HepG2 (cell line): ENCODE measurements around the gene CHST14. TPM values are rescaled to one million over a fixed set of nuclear protein-coding genes. Genes with fewer than 3 reads are reported as not detected.
A peak's percentile ranks its signal among the peaks of the same experiment; 100 is the strongest.

Source experiments
- MED8 ChIP-seq: sonication (generic); formaldehyde crosslinking; IDR thresholded peaks from 2 replicates; pipeline ENCODE4 v1.8.1; 2023; ENCODE audit warnings: mild to moderate bottlenecking, missing genetic modification reagents; ENCODE audit not compliant: insufficient replicate concordance
- PHB2 ChIP-seq: fragments of 450-650 bp; IDR thresholded peaks from 2 replicates; pipeline ENCODE4 v1.6.1; 2018; ENCODE audit not compliant: partially characterized antibody
- SALL1 ChIP-seq: sonication (generic); formaldehyde crosslinking; IDR thresholded peaks from 2 replicates; pipeline ENCODE4 v1.8.0; 2022; ENCODE audit warnings: mild to moderate bottlenecking, missing genetic modification reagents
- SNAI1 ChIP-seq: sonication (generic); formaldehyde crosslinking; IDR thresholded peaks from 2 replicates; pipeline ENCODE4 v1.5.0; 2020; ENCODE audit warnings: mild to moderate bottlenecking, missing genetic modification reagents, borderline replicate concordance
- SSRP1 ChIP-seq: IDR thresholded peaks from 2 replicates; pipeline ENCODE4 v1.6.1; 2016; ENCODE audit warnings: control low read depth
- ZBTB1 ChIP-seq: sonication (generic); formaldehyde crosslinking; IDR thresholded peaks from 2 replicates; pipeline ENCODE4 v1.4.0; 2020; ENCODE audit warnings: missing genetic modification reagents, borderline replicate concordance
- ZFP37 ChIP-seq: sonication (generic); formaldehyde crosslinking; IDR thresholded peaks from 2 replicates; pipeline ENCODE4 v1.4.0; 2020; ENCODE audit warnings: missing genetic modification reagents, borderline replicate concordance
- ZNF329 ChIP-seq: sonication (generic); formaldehyde crosslinking; IDR thresholded peaks from 2 replicates; pipeline ENCODE4 v1.9.0; 2021; ENCODE audit warnings: low read depth, mild to moderate bottlenecking, missing genetic modification reagents
- ZNF558 ChIP-seq: sonication (generic); formaldehyde crosslinking; IDR thresholded peaks from 2 replicates; pipeline ENCODE4 v1.9.0; 2022; ENCODE audit warnings: mild to moderate bottlenecking, missing genetic modification reagents, borderline replicate concordance
- ZNF572 ChIP-seq: sonication (generic); formaldehyde crosslinking; IDR thresholded peaks from 2 replicates; pipeline ENCODE4 v1.5.1; 2020; ENCODE audit warnings: mild to moderate bottlenecking, missing genetic modification reagents
- ZNF720 ChIP-seq: sonication (generic); formaldehyde crosslinking; IDR thresholded peaks from 2 replicates; pipeline ENCODE4 v1.4.0; 2020; ENCODE audit warnings: missing genetic modification reagents
- polyA plus RNA-seq, 8 experiments: library from polyadenylated mRNA; depleted of rRNA in 3 of 8; stranded (reverse) in 7 of 8; unstranded in 1 of 8; fragments of >200 nt; fragmentation: Illumina TruSeq in 4 of 8; extraction: Trizol in 4 of 8; gene quantifications; 2 replicates each; pipeline versions ENCODE4 v1.2.1 to v1.2.3, GENCODE V29; 2011 to 2016; ENCODE audit warnings: low read depth in 4 of 8, missing spikeins in 1 of 8, mixed read lengths in 1 of 8; ENCODE audit not compliant: insufficient read depth in 1 of 8
- total RNA-seq, 5 experiments: library from RNA; depleted of rRNA; stranded (reverse); fragments of >200 nt; fragmentation: Illumina TruSeq; extraction: Trizol; gene quantifications; 2 replicates each; pipeline ENCODE4 v1.2.3, GENCODE V29; 2016; ENCODE audit warnings: low read depth in 1 of 5
- TF ChIP-seq, protein P1 (sequence below): sonication (generic); formaldehyde crosslinking; IDR thresholded peaks from 2 replicates; pipeline ENCODE4 v1.5.1; 2020; ENCODE audit warnings: missing genetic modification reagents, mild to moderate bottlenecking, borderline replicate concordance
- TF ChIP-seq, protein P2 (sequence below), 2 experiments: fragments of 450-650 bp in 1 of 2; sonication (generic) in 1 of 2; formaldehyde crosslinking; IDR thresholded peaks; 2 replicates each; pipeline versions ENCODE4 v1.5.0 to v1.8.0; 2020 to 2022; ENCODE audit warnings: mild to moderate bottlenecking in 1 of 2, missing genetic modification reagents in 1 of 2
- TF ChIP-seq, protein P3 (sequence below), 2 experiments: fragments of 450-650 bp in 1 of 2; sonication (generic) in 1 of 2; formaldehyde crosslinking in 1 of 2; IDR thresholded peaks; 2 replicates each; pipeline versions ENCODE4 v1.6.1 to v1.8.0; 2016 to 2022; ENCODE audit warnings: antibody characterized with exemption in 1 of 2, mild to moderate bottlenecking in 1 of 2, missing genetic modification reagents in 1 of 2
- TF ChIP-seq, protein P4 (sequence below): sonication (generic); formaldehyde crosslinking; IDR thresholded peaks from 2 replicates; pipeline ENCODE4 v1.5.0; 2020; ENCODE audit warnings: missing genetic modification reagents

CHST14 gene
- total and polyA plus RNA-seq, 2 of the 13 experiments (the other 11 are each of a cell fraction or from before 2014, with no cell fraction given), result 8.9 to 12.4 TPM

DNA sequence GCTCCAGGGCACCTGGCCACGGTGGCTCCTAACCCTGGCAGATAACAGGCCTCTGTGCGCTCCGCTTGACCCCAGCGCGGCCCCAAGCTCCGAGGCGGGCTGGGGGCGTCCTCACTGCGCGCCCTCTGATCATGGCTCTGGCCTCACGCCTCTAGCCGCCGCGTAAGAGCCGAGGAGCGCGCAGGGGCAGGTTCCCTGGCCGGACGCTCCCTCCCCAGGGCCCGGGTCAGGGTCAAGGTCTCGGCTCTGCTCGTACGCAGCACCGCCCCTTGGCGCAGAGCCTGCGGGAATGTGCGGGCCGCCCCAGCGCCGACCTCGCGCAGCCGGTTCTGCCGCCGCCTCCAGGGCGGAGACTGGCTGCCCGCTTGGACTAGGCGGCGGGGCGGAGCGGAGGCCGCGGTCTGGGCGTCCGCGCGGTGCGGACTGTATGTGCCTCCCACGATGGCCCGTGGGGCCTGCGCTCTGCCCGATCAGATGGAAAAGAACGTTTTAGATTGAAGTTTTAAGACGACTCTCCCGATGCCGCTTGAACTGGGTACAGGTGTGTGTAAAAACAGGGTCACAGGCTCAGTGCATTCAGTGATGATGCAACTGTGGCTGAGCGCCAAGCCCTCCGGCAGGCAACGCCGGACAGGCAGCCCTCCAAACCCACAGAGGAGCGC, 40.8 kb downstream of the CHST14 start (continued):
- TF ChIP-seq ZNF558 (CRISPR knock-in tag), result no peak; the same call in 1 of the 2 replicates
- no peak for TF ChIP-seq ZNF572
- TF ChIP-seq SNAI1 (CRISPR knock-in tag), result no peak
- TF ChIP-seq ZBTB1 (CRISPR knock-in tag), result peak; percentile 90; the same call in 1 of the 2 replicates
- TF ChIP-seq ZNF329, result peak; percentile 88
- peak; percentile 79 for TF ChIP-seq SALL1 (CRISPR knock-in tag)
- TF ChIP-seq ZNF720 (CRISPR knock-in tag), result no peak
- TF ChIP-seq, protein P1, sequence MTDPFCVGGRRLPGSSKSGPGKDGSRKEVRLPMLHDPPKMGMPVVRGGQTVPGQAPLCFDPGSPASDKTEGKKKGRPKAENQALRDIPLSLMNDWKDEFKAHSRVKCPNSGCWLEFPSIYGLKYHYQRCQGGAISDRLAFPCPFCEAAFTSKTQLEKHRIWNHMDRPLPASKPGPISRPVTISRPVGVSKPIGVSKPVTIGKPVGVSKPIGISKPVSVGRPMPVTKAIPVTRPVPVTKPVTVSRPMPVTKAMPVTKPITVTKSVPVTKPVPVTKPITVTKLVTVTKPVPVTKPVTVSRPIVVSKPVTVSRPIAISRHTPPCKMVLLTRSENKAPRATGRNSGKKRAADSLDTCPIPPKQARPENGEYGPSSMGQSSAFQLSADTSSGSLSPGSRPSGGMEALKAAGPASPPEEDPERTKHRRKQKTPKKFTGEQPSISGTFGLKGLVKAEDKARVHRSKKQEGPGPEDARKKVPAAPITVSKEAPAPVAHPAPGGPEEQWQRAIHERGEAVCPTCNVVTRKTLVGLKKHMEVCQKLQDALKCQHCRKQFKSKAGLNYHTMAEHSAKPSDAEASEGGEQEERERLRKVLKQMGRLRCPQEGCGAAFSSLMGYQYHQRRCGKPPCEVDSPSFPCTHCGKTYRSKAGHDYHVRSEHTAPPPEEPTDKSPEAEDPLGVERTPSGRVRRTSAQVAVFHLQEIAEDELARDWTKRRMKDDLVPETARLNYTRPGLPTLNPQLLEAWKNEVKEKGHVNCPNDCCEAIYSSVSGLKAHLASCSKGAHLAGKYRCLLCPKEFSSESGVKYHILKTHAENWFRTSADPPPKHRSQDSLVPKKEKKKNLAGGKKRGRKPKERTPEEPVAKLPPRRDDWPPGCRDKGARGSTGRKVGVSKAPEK, result no peak
- no peak for TF ChIP-seq ZFP37 (CRISPR knock-in tag)
- TF ChIP-seq SSRP1, result no peak
- TF ChIP-seq, protein P2, sequence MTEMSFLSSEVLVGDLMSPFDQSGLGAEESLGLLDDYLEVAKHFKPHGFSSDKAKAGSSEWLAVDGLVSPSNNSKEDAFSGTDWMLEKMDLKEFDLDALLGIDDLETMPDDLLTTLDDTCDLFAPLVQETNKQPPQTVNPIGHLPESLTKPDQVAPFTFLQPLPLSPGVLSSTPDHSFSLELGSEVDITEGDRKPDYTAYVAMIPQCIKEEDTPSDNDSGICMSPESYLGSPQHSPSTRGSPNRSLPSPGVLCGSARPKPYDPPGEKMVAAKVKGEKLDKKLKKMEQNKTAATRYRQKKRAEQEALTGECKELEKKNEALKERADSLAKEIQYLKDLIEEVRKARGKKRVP (CRISPR knock-in tag; IDR thresholded peaks at IDR 0.05), result peak in 1 of 2 experiments; percentile 79; a peak in 2 of 4 replicates
- TF ChIP-seq MED8, result peak; percentile 29
- no peak for TF ChIP-seq PHB2
- TF ChIP-seq, protein P3, sequence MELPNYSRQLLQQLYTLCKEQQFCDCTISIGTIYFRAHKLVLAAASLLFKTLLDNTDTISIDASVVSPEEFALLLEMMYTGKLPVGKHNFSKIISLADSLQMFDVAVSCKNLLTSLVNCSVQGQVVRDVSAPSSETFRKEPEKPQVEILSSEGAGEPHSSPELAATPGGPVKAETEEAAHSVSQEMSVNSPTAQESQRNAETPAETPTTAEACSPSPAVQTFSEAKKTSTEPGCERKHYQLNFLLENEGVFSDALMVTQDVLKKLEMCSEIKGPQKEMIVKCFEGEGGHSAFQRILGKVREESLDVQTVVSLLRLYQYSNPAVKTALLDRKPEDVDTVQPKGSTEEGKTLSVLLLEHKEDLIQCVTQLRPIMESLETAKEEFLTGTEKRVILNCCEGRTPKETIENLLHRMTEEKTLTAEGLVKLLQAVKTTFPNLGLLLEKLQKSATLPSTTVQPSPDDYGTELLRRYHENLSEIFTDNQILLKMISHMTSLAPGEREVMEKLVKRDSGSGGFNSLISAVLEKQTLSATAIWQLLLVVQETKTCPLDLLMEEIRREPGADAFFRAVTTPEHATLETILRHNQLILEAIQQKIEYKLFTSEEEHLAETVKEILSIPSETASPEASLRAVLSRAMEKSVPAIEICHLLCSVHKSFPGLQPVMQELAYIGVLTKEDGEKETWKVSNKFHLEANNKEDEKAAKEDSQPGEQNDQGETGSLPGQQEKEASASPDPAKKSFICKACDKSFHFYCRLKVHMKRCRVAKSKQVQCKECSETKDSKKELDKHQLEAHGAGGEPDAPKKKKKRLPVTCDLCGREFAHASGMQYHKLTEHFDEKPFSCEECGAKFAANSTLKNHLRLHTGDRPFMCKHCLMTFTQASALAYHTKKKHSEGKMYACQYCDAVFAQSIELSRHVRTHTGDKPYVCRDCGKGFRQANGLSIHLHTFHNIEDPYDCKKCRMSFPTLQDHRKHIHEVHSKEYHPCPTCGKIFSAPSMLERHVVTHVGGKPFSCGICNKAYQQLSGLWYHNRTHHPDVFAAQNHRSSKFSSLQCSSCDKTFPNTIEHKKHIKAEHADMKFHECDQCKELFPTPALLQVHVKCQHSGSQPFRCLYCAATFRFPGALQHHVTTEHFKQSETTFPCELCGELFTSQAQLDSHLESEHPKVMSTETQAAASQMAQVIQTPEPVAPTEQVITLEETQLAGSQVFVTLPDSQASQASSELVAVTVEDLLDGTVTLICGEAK (IDR thresholded peaks at IDR 0.05), result no peak
- TF ChIP-seq, protein P3 (CRISPR knock-in tag; IDR thresholded peaks at IDR 0.05), result no peak; the same call in 1 of the 2 replicates
- TF ChIP-seq, protein P4, sequence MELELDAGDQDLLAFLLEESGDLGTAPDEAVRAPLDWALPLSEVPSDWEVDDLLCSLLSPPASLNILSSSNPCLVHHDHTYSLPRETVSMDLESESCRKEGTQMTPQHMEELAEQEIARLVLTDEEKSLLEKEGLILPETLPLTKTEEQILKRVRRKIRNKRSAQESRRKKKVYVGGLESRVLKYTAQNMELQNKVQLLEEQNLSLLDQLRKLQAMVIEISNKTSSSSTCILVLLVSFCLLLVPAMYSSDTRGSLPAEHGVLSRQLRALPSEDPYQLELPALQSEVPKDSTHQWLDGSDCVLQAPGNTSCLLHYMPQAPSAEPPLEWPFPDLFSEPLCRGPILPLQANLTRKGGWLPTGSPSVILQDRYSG (CRISPR knock-in tag), result no peak
